A673 (cell line): Measurements from ENCODE around the gene RFTN1. TPM values are rescaled to one million over a fixed set of nuclear protein-coding genes. Genes with fewer than 3 reads are reported as not detected.

Experiments
- BruUV-seq: library from RNA; stranded (reverse); fragments of 400-500 nt; replicated peaks from 2 replicates; lab custom pipeline; 2021; lab: Mats Ljungman, UMichigan
- CTCF ChIA-PET: fragments of 300-600 bp; sonication (Branson Sonifier 250); formaldehyde crosslinking; loops from one replicate; lab custom pipeline; 2022; ENCODE audit warnings: antibody characterized with exemption; lab: Charles Lee
- POLR2A ChIA-PET: fragments of 300-600 bp; sonication (Branson Sonifier 250); formaldehyde crosslinking; loops from one replicate; lab custom pipeline; 2022; ENCODE audit warnings: antibody characterized with exemption; ENCODE audit not compliant: low non-redundant PET; lab: Charles Lee
- DNase-seq: peaks from one replicate; pipeline ENCODE4 v3.0.0-alpha.2; 2015; ENCODE audit warnings: low spot score
- H3K27ac ChIP-seq: fragments of 200-600 bp; sonication (generic); 2 replicates; pipeline ENCODE4 v1.5.1; 2016; ENCODE audit warnings: mixed run types, low read depth, mild to moderate bottlenecking, mixed read lengths, antibody characterized with exemption, low read length; ENCODE audit not compliant: poor library complexity, severe bottlenecking
- H3K27me3 ChIP-seq: fragments of 200-600 bp; sonication (generic); replicated peaks from 2 replicates; pipeline ENCODE4 v1.6.1; 2017; ENCODE audit warnings: mixed run types, low read depth, mild to moderate bottlenecking, mixed read lengths, antibody characterized with exemption, low read length; ENCODE audit not compliant: insufficient read depth, poor library complexity
- H3K36me3 ChIP-seq: fragments of 200-600 bp; sonication (generic); 2 replicates; pipeline ENCODE4 v1.6.1; 2016; ENCODE audit warnings: mixed run types, mild to moderate bottlenecking, mixed read lengths, antibody characterized with exemption, low read length; ENCODE audit not compliant: insufficient read depth, poor library complexity, severe bottlenecking
- H3K4me1 ChIP-seq: fragments of 200-600 bp; sonication (generic); 2 replicates; pipeline ENCODE4 v1.6.1; 2017; ENCODE audit warnings: mixed run types, mild to moderate bottlenecking, mixed read lengths, antibody characterized with exemption, low read length; ENCODE audit not compliant: insufficient read depth, poor library complexity, severe bottlenecking
- H3K4me3 ChIP-seq: fragments of 200-600 bp; sonication (generic); 2 replicates; pipeline ENCODE4 v1.5.1; 2016; ENCODE audit warnings: low read depth, mixed run types, mild to moderate bottlenecking, mixed read lengths, low read length; ENCODE audit not compliant: poor library complexity, severe bottlenecking
- H3K9me3 ChIP-seq: fragments of 200-600 bp; sonication (generic); 2 replicates; pipeline ENCODE4 v1.6.1; 2016; ENCODE audit warnings: mixed run types, low read depth, mild to moderate bottlenecking, mixed read lengths, antibody characterized with exemption, low read length; ENCODE audit not compliant: poor library complexity, severe bottlenecking
- EZH2 ChIP-seq: fragments of 200-600 bp; sonication (generic); IDR thresholded peaks from 2 replicates; pipeline ENCODE4 v1.6.1; 2017; ENCODE audit warnings: borderline replicate concordance, low read depth, mild to moderate bottlenecking, mixed read lengths, antibody characterized with exemption, low read length; ENCODE audit not compliant: poor library complexity, severe bottlenecking
- intact Hi-C: fragments of 100-400 bp; cut with micrococcal nuclease; formaldehyde crosslinking; loops from one replicate; pipeline ENCODE4 v1.10.0; 2022; ENCODE audit not compliant: unreplicated experiment
- total RNA-seq: library from RNA; stranded (reverse); gene quantifications from 2 replicates; pipeline ENCODE4 v1.2.3, GENCODE V29; 2021
- TF ChIP-seq, protein P1 (sequence below): fragments of 300-800, 200-600 bp; sonication (generic); conservative IDR thresholded peaks from 2 replicates; pipeline ENCODE4 v1.5.1; 2017; ENCODE audit warnings: low read depth, mild to moderate bottlenecking, antibody characterized with exemption, low read length, moderate library complexity, mixed read lengths

Gene RFTN1
- total RNA-seq, 1 experiment from 2014 or later, result 0.60 TPM

- ChIA-PET CTCF (no interaction called here), POLR2A (no interaction called here)
- intact Hi-C loops, result no loop called here
Measured at GRCh38 chr3:16543242-16543864, 29.9 kb upstream of the RFTN1 start.

GRCh38 chr3:16538507-16538906 lies 25.0 kb upstream of the RFTN1 start:
- TF ChIP-seq, protein P1, sequence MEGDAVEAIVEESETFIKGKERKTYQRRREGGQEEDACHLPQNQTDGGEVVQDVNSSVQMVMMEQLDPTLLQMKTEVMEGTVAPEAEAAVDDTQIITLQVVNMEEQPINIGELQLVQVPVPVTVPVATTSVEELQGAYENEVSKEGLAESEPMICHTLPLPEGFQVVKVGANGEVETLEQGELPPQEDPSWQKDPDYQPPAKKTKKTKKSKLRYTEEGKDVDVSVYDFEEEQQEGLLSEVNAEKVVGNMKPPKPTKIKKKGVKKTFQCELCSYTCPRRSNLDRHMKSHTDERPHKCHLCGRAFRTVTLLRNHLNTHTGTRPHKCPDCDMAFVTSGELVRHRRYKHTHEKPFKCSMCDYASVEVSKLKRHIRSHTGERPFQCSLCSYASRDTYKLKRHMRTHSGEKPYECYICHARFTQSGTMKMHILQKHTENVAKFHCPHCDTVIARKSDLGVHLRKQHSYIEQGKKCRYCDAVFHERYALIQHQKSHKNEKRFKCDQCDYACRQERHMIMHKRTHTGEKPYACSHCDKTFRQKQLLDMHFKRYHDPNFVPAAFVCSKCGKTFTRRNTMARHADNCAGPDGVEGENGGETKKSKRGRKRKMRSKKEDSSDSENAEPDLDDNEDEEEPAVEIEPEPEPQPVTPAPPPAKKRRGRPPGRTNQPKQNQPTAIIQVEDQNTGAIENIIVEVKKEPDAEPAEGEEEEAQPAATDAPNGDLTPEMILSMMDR, result no peak
- TF ChIP-seq EZH2, result no peak
- intact Hi-C loops, result no loop called here
- Histone ChIP-seq H3K4me3 (no peak overlapping the region), H3K27ac (no peak overlapping the region), H3K27me3 (peaks cover 6% of the 10 kb centered on the region), H3K4me1 (peaks cover 31% of the 10 kb centered on the region), H3K9me3 (no peaks in the 10 kb centered on the region), H3K36me3 (no peaks in the 10 kb centered on the region)
- BruUV-seq, result no TSS peak
- POLR2A ChIA-PET, result no interaction called here
- CTCF ChIA-PET, result no interaction called here
- no peak for DNase-seq

More at GRCh38 chr3:16543242-16543864, 29.9 kb upstream of the RFTN1 start:
- Histone ChIP-seq H3K4me1 (no peaks in the 10 kb centered on the region), H3K27ac (no peak overlapping the region), H3K4me3 (no peak overlapping the region), H3K9me3 (no peaks in the 10 kb centered on the region), H3K36me3 (no peaks in the 10 kb centered on the region), H3K27me3 (peaks cover 6% of the 10 kb centered on the region)
- DNase-seq, result no peak
- no TSS peak for BruUV-seq
- no peak for TF ChIP-seq EZH2
- TF ChIP-seq, protein P1, result no peak

DNA sequence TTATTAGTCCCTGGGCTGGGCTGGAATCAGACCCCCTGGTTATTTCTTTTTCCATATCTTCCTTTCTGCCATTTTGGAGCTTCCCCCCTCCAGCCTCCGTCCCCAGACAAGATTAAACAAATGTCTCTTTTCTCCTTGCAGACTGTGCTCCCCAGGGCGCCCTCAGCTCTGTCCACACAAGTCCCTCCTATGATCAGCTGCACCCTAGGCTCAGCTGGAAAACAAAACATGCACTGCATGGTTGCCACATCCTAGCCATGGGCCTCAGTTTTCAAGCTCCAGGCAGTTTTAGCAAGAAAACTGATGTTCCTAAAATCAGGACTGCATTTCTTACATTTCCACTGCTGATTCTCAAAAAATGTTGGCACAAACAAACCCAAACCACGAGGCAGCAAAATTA lies 23.5 kb upstream of the RFTN1 start:
- POLR2A ChIA-PET, result no interaction called here
- no TSS peak for BruUV-seq

More for the DNA sequence above, 23.5 kb upstream of the RFTN1 start:
- intact Hi-C loops, result no loop called here
- H3K27ac ChIP-seq, result no peak overlapping the region
- TF ChIP-seq, protein P1, result no peak
- no peak for TF ChIP-seq EZH2
- H3K4me1 ChIP-seq, result peaks cover 32% of the 10 kb centered on the region
- peaks cover 6% of the 10 kb centered on the region for H3K27me3 ChIP-seq
- H3K36me3 ChIP-seq, result no peaks in the 10 kb centered on the region
- H3K9me3 ChIP-seq, result no peaks in the 10 kb centered on the region
- no peak for DNase-seq
- no peak overlapping the region for H3K4me3 ChIP-seq
- CTCF ChIA-PET, result interaction anchor here (0.6 to 0.8 kb wide), 2 partner anchors 39 to 246 kb away, joined by 4 read pairs; no protein-coding TSS in a partner anchor
